IPS-18a (cell line): ENCODE data around the gene MYRIP.

Experiments
- H3K27ac ChIP-seq: one replicate; pipeline ENCODE4 v1.5.1; 2013; ENCODE audit warnings: low read length
- H3K27me3 ChIP-seq: one replicate; pipeline ENCODE4 v1.6.1; 2013; ENCODE audit warnings: mild to moderate bottlenecking, low read length; ENCODE audit not compliant: control insufficient read depth, insufficient read depth
- H3K36me3 ChIP-seq: one replicate; pipeline ENCODE4 v1.6.1; 2013; ENCODE audit warnings: low read depth, low read length; ENCODE audit not compliant: control insufficient read depth
- H3K4me1 ChIP-seq: one replicate; pipeline ENCODE4 v1.6.1; 2013; ENCODE audit warnings: low read depth, low read length; ENCODE audit not compliant: control insufficient read depth
- H3K4me3 ChIP-seq: one replicate; pipeline ENCODE4 v1.5.1; 2013; ENCODE audit warnings: low read length
- H3K9ac ChIP-seq: one replicate; pipeline ENCODE4 v1.6.1; 2013; ENCODE audit warnings: mild to moderate bottlenecking, low read length, moderate library complexity
- H3K9me3 ChIP-seq: one replicate; pipeline ENCODE4 v1.6.1; 2013; ENCODE audit warnings: low read depth, low read length; ENCODE audit not compliant: control insufficient read depth

Gene MYRIP

GRCh38 chr3:39935261-39935660 lies 125.9 kb downstream of the MYRIP start:
- Histone ChIP-seq H3K36me3 (no peaks in the 10 kb centered on the region), H3K27me3 (no peaks in the 10 kb centered on the region), H3K4me1 (peaks cover 5% of the 10 kb centered on the region), H3K9me3 (no peaks in the 10 kb centered on the region), H3K4me3 (no peak overlapping the region), H3K9ac (no peak overlapping the region), H3K27ac (no peak overlapping the region)

GRCh38 chr3:39936848-39937247 lies 127.4 kb downstream of the MYRIP start:
- Histone ChIP-seq H3K27ac (no peak overlapping the region), H3K4me1 (peaks cover 5% of the 10 kb centered on the region), H3K9me3 (no peaks in the 10 kb centered on the region), H3K9ac (no peak overlapping the region), H3K27me3 (no peaks in the 10 kb centered on the region), H3K36me3 (no peaks in the 10 kb centered on the region), H3K4me3 (no peak overlapping the region)

- no peaks in the 10 kb centered on the region for H3K27me3 ChIP-seq
- no peak overlapping the region for H3K4me3 ChIP-seq
- peaks cover 5% of the 10 kb centered on the region for H3K4me1 ChIP-seq
- no peaks in the 10 kb centered on the region for H3K9me3 ChIP-seq
- H3K9ac ChIP-seq, result no peak overlapping the region
- no peak overlapping the region for H3K27ac ChIP-seq
- H3K36me3 ChIP-seq, result no peaks in the 10 kb centered on the region
These were observed 127.9 kb downstream of the MYRIP start for GRCh38 chr3:39937315-39937714.

- Histone ChIP-seq H3K9ac (no peak overlapping the region), H3K4me3 (no peak overlapping the region), H3K27ac (no peak overlapping the region), H3K27me3 (no peaks in the 10 kb centered on the region), H3K9me3 (no peaks in the 10 kb centered on the region), H3K36me3 (no peaks in the 10 kb centered on the region), H3K4me1 (peaks cover 5% of the 10 kb centered on the region)
These were observed 128.5 kb downstream of the MYRIP start for GRCh38 chr3:39937874-39938273.

- Histone ChIP-seq H3K9me3 (no peaks in the 10 kb centered on the region), H3K9ac (no peak overlapping the region), H3K4me3 (no peak overlapping the region), H3K27ac (no peak overlapping the region), H3K4me1 (no peaks in the 10 kb centered on the region), H3K27me3 (no peaks in the 10 kb centered on the region), H3K36me3 (no peaks in the 10 kb centered on the region)
These were observed 132.5 kb downstream of the MYRIP start for GRCh38 chr3:39941931-39942330.

GRCh38 chr3:39960515-39961191 lies 151.2 kb downstream of the MYRIP start:
- H3K9me3 ChIP-seq, result no peaks in the 10 kb centered on the region
- H3K27me3 ChIP-seq, result no peaks in the 10 kb centered on the region
- no peaks in the 10 kb centered on the region for H3K36me3 ChIP-seq
- H3K4me3 ChIP-seq, result no peak overlapping the region
- peaks cover 10% of the 10 kb centered on the region for H3K4me1 ChIP-seq
- H3K27ac ChIP-seq, result no peak overlapping the region
- H3K9ac ChIP-seq, result no peak overlapping the region

- H3K4me1 ChIP-seq, result peaks cover 10% of the 10 kb centered on the region
- no peaks in the 10 kb centered on the region for H3K9me3 ChIP-seq
- no peak overlapping the region for H3K4me3 ChIP-seq
- no peak overlapping the region for H3K27ac ChIP-seq
- H3K27me3 ChIP-seq, result no peaks in the 10 kb centered on the region
- no peaks in the 10 kb centered on the region for H3K36me3 ChIP-seq
- H3K9ac ChIP-seq, result no peak overlapping the region
These were observed 151.8 kb downstream of the MYRIP start for GRCh38 chr3:39961230-39961629.

GRCh38 chr3:39962581-39962980 lies 153.2 kb downstream of the MYRIP start:
- H3K36me3 ChIP-seq, result no peaks in the 10 kb centered on the region
- H3K27ac ChIP-seq, result no peak overlapping the region
- H3K4me3 ChIP-seq, result no peak overlapping the region
- H3K9ac ChIP-seq, result no peak overlapping the region
- H3K27me3 ChIP-seq, result no peaks in the 10 kb centered on the region
- no peaks in the 10 kb centered on the region for H3K9me3 ChIP-seq
- peaks cover 10% of the 10 kb centered on the region for H3K4me1 ChIP-seq

GRCh38 chr3:39965461-39965860 lies 156.1 kb downstream of the MYRIP start:
- Histone ChIP-seq H3K4me3 (no peak overlapping the region), H3K27me3 (no peaks in the 10 kb centered on the region), H3K36me3 (no peaks in the 10 kb centered on the region), H3K9ac (no peak overlapping the region), H3K27ac (no peak overlapping the region), H3K9me3 (no peaks in the 10 kb centered on the region), H3K4me1 (peaks cover 10% of the 10 kb centered on the region)

- Histone ChIP-seq H3K4me3 (no peak overlapping the region), H3K27me3 (no peaks in the 10 kb centered on the region), H3K36me3 (no peaks in the 10 kb centered on the region), H3K9ac (no peak overlapping the region), H3K9me3 (no peaks in the 10 kb centered on the region), H3K4me1 (peaks cover 10% of the 10 kb centered on the region), H3K27ac (no peak overlapping the region)
These were observed 156.6 kb downstream of the MYRIP start for GRCh38 chr3:39965997-39966396.

GRCh38 chr3:39970982-39971381 lies 161.6 kb downstream of the MYRIP start:
- no peak overlapping the region for H3K9ac ChIP-seq
- no peaks in the 10 kb centered on the region for H3K36me3 ChIP-seq
- no peaks in the 10 kb centered on the region for H3K4me1 ChIP-seq
- no peaks in the 10 kb centered on the region for H3K27me3 ChIP-seq
- H3K4me3 ChIP-seq, result no peak overlapping the region
- H3K27ac ChIP-seq, result no peak overlapping the region
- H3K9me3 ChIP-seq, result no peaks in the 10 kb centered on the region

- H3K4me3 ChIP-seq, result no peak overlapping the region
- H3K4me1 ChIP-seq, result no peaks in the 10 kb centered on the region
- H3K9me3 ChIP-seq, result no peaks in the 10 kb centered on the region
- H3K36me3 ChIP-seq, result no peaks in the 10 kb centered on the region
- no peak overlapping the region for H3K9ac ChIP-seq
- no peak overlapping the region for H3K27ac ChIP-seq
- H3K27me3 ChIP-seq, result no peaks in the 10 kb centered on the region
These were observed 162.2 kb downstream of the MYRIP start for GRCh38 chr3:39971559-39972031.
